HCEC 1CT (cell line): Measurements from ENCODE around the gene GATD1.
"Not testable (repeated sequence)": the region's sequence is repeated elsewhere in the genome, so short reads cannot be mapped to it uniquely, and the experiment has no call there.

Experiments used
- DNase-seq: peaks from one replicate; pipeline ENCODE4 v3.0.0-alpha.2; 2017

GATD1 gene

GRCh38 chr11:761526-762108 is 15.7 kb downstream of the GATD1 start:
- DNase-seq = no peak

- DNase-seq = no peak
Observed at GRCh38 chr11:760236-760635, 17.1 kb downstream of the GATD1 start.

- DNase-seq = no peak
Observed at GRCh38 chr11:749731-750130, 27.6 kb downstream of the GATD1 start.

GRCh38 chr11:748007-748359 is 29.3 kb downstream of the GATD1 start:
- peak; percentile 6 for DNase-seq

- DNase-seq = peak; percentile 91
Observed at GRCh38 chr11:747158-748006, 29.9 kb downstream of the GATD1 start, which contains the start of gene TALDO1. Gene TALDO1 (plus strand): TSS chr11:747464. CDS start chr11:747482, 18 bp downstream.

- DNase-seq = peak; percentile 3
Observed at GRCh38 chr11:746289-747157, 30.8 kb downstream of the GATD1 start.

GRCh38 chr11:745428-745827 is 31.9 kb downstream of the GATD1 start:
- DNase-seq = no peak

- DNase-seq = no peak
Observed at GRCh38 chr11:742571-743201, 34.6 kb downstream of the GATD1 start.

GRCh38 chr11:742156-742546 is 35.1 kb downstream of the GATD1 start:
- no peak for DNase-seq

- DNase-seq = not testable (repeated sequence)
Observed at GRCh38 chr11:737899-738298, 39.4 kb downstream of the GATD1 start.

GRCh38 chr11:737366-737765 is 39.9 kb downstream of the GATD1 start:
- DNase-seq = no peak

- not testable (repeated sequence) for DNase-seq
Observed at GRCh38 chr11:734541-734940, 42.7 kb downstream of the GATD1 start.

- no peak for DNase-seq
Observed at GRCh38 chr11:733072-733471, 44.2 kb downstream of the GATD1 start.

- no peak for DNase-seq
Observed at GRCh38 chr11:729492-730074, 47.7 kb downstream of the GATD1 start.

GRCh38 chr11:728901-729491 is 48.3 kb downstream of the GATD1 start:
- no peak for DNase-seq

GRCh38 chr11:727859-728748 is 49.2 kb downstream of the GATD1 start:
- DNase-seq = peak; percentile 91

- DNase-seq = no peak
Observed at GRCh38 chr11:727281-727701, 50.0 kb downstream of the GATD1 start.

- DNase-seq = no peak
Observed at GRCh38 chr11:726278-727220, 50.7 kb downstream of the GATD1 start.

- no peak for DNase-seq
Observed at GRCh38 chr11:725624-726202, 51.6 kb downstream of the GATD1 start.
